GM12875 (cell line): ENCODE data around the gene ZNF236.
A peak's percentile ranks its signal among the peaks of the same experiment; 100 is the strongest.

ENCODE experiments used
- H3K4me3 ChIP-seq: one replicate; pipeline ENCODE4 v1.5.1; 2011; ENCODE audit warnings: low read depth, low read length, control low read depth
- CTCF ChIP-seq: IDR thresholded peaks from 2 replicates; pipeline ENCODE4 v1.5.1; 2011; ENCODE audit warnings: low read depth, mild to moderate bottlenecking, control low read depth, inconsistent platforms, low read length, moderate library complexity, borderline replicate concordance; ENCODE audit not compliant: insufficient read depth

The ZNF236 gene

GRCh38 chr18:76994086-76994654 is 171.8 kb downstream of the ZNF236 start:
- no peak overlapping the region for H3K4me3 ChIP-seq
- no peak for TF ChIP-seq CTCF

- TF ChIP-seq CTCF = no peak
- H3K4me3 ChIP-seq = no peak overlapping the region
Observed at GRCh38 chr18:76995896-76996295, 173.5 kb downstream of the ZNF236 start.

- TF ChIP-seq CTCF = no peak
- no peak overlapping the region for H3K4me3 ChIP-seq
Observed at GRCh38 chr18:76996429-76996828, 174.1 kb downstream of the ZNF236 start.

GRCh38 chr18:76997951-76998808 is 175.8 kb downstream of the ZNF236 start:
- TF ChIP-seq CTCF = no peak
- H3K4me3 ChIP-seq = no peak overlapping the region

- H3K4me3 ChIP-seq = no peak overlapping the region
- no peak for TF ChIP-seq CTCF
Observed at GRCh38 chr18:76999077-76999476, 176.7 kb downstream of the ZNF236 start.

GRCh38 chr18:77000527-77000926 is 178.2 kb downstream of the ZNF236 start:
- H3K4me3 ChIP-seq = no peak overlapping the region
- peak; percentile 92 for TF ChIP-seq CTCF

- no peak overlapping the region for H3K4me3 ChIP-seq
- TF ChIP-seq CTCF = no peak
Observed at GRCh38 chr18:77001041-77001440, 178.7 kb downstream of the ZNF236 start.
